Skin of body (tissue), 2 donors: ENCODE measurements around the gene SIPA1L3. TPM values are rescaled to one million over a fixed set of nuclear protein-coding genes. Genes with fewer than 3 reads are reported as not detected.
A peak's percentile ranks its signal among the peaks of the same experiment; 100 is the strongest.
"Not testable (repeated sequence)": the region's sequence is repeated elsewhere in the genome, so short reads cannot be mapped to it uniquely, and the experiment has no call there.

Source experiments
- DNase-seq: peaks from one replicate; lab custom pipeline; 2025; lab: John Stamatoyannopoulos, UW
- total RNA-seq: library from RNA; depleted of rRNA; stranded (reverse); fragments of >200 nt; gene quantifications from one replicate; pipeline ENCODE4 v1.2.3, GENCODE V29; 2014

Gene SIPA1L3
- total RNA-seq, 1 donor from 2014 or later, result 20.3 TPM

GRCh38 chr19:38227287-38228004, 320.4 kb downstream of the SIPA1L3 start:
- DNase-seq, result no peak

- DNase-seq, result no peak
Observed at GRCh38 chr19:38228005-38228377, 321.0 kb downstream of the SIPA1L3 start.

- DNase-seq, result no peak
Observed at GRCh38 chr19:38228491-38229439, 321.8 kb downstream of the SIPA1L3 start.

- peak; percentile 52 for DNase-seq
Observed at GRCh38 chr19:38229585-38230073, 322.6 kb downstream of the SIPA1L3 start.

- not testable (repeated sequence) for DNase-seq
Observed at GRCh38 chr19:38230506-38231133, 323.6 kb downstream of the SIPA1L3 start.

GRCh38 chr19:38231918-38232317, 324.9 kb downstream of the SIPA1L3 start:
- no peak for DNase-seq

GRCh38 chr19:38233740-38234251, 326.8 kb downstream of the SIPA1L3 start:
- no peak for DNase-seq

GRCh38 chr19:38234615-38235014, 327.6 kb downstream of the SIPA1L3 start:
- DNase-seq, result no peak

GRCh38 chr19:38239816-38240215, 332.8 kb downstream of the SIPA1L3 start:
- DNase-seq, result no peak

- DNase-seq, result no peak
Observed at GRCh38 chr19:38243279-38243673, 336.3 kb downstream of the SIPA1L3 start.

GRCh38 chr19:38245826-38246498, 339.0 kb downstream of the SIPA1L3 start:
- DNase-seq, result no peak

- DNase-seq, result no peak
Observed at GRCh38 chr19:38247126-38247525, 340.1 kb downstream of the SIPA1L3 start.

- DNase-seq, result no peak
Observed at GRCh38 chr19:38247734-38248268, 340.8 kb downstream of the SIPA1L3 start.

- DNase-seq, result no peak
Observed at GRCh38 chr19:38248421-38248820, 341.4 kb downstream of the SIPA1L3 start.

GRCh38 chr19:38250428-38250820, 343.4 kb downstream of the SIPA1L3 start:
- DNase-seq, result no peak

GRCh38 chr19:38250821-38251563, 344.0 kb downstream of the SIPA1L3 start:
- DNase-seq, result peak; percentile 53

GRCh38 chr19:38251564-38252051, 344.6 kb downstream of the SIPA1L3 start:
- peak; percentile 81 for DNase-seq

GRCh38 chr19:38252385-38252784, 345.4 kb downstream of the SIPA1L3 start:
- no peak for DNase-seq

- DNase-seq, result no peak
Observed at GRCh38 chr19:38252941-38253691, 346.1 kb downstream of the SIPA1L3 start.
